ENCODE results near the gene SP140L.
"Not testable (repeated sequence)": the region's sequence is repeated elsewhere in the genome, so short reads cannot be mapped to it uniquely, and the experiment has no call there.

SP140L gene

DNA sequence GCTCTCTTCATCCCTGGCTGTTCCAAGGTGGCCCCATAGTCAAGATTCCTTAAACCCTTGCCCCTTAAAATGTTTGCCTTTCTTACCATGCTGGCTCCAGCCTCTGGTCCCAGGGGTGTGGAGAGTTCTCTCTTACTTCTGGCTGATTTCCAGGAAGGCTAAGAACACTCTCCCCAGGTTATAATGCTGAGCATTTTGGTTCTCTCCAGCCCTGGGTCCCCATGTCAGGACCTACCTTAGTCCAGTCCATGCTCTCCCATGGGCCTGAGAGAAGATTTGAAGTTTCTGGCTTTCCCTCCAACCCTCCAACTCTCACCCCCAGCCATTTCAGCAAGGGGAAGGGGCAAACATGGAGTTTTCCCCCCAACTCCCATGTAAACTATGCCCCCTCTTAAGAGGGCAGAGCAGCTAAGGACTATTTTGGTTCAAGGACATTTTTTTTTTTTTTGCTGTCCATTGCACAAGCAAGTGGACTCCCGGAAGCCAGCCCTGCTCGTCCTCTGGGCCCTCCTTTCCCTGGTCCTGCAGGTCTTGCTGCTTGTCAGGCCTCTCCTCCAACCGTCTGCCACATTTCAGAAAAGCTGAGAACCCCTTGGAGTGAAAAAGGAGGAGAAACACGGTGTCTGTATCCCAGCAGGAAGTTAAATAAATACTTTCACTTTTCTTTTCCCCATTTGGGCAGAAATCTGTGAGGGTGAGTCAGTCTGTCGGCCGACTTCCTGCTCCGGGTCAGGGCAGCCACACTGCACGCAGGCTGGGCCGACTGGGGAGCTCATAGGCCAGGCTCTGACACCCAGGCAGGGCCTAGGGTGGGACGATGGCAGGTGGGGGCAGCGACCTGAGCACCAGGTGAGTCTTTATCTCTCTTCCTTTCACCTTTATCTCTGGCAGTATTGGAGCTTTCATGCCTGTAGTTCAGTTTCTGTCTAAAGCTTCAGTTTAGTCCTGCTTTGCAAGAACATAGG is at the start of gene SP140L:
SP140L (plus strand) TSS at position 741 of the 965 bp plus-strand sequence; CDS start at position 818, 77 bp downstream.
- DNase-seq (ENCODE audit: low spot score): peak; percentile 87

GRCh38 chr2:230282936-230283335 is 44.1 kb upstream of the SP140L start:
- no peak for DNase-seq (ENCODE audit: low spot score)

DNA sequence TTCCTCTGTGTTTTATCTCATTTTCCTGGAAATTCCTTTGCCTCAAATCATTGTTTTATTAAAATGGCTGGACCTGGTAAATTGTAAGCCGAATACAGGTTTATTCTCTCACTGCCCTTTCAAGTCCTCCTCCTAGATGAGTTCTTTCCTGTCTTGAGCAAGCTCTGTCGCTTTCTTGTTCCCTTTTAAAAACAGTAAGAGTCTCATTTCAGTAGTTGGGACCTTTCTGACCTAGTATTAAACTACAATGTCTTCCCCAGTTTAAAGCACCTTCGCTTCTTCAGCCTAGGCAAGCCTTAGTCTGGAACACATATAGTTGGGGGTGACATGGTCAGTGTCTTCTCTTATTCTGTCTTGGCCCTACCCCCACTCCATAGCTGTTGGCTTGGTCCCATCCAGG is 40.9 kb upstream of the SP140L start:
- DNase-seq (ENCODE audit: low spot score): no peak

DNA sequence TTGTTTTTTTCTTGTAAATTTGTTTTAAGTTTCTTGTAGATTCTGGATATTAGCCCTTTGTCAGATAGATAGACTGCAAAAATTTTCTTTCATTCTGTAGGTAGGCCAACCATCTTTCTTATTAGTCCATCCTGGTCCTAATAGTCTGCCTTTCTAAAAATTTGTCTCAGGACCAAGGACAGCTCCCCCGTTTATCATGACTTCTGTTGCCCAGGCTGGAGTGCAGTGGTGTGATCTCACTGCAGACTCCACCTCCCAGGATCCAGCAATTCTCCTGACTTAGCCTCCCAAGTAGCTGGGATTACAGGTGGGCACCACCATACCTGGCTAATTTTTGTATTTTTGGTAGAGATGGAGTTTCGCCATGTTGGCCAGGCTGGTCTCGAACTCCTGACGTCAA is 37.7 kb upstream of the SP140L start:
- not testable (repeated sequence) for DNase-seq (ENCODE audit: low spot score)

DNA sequence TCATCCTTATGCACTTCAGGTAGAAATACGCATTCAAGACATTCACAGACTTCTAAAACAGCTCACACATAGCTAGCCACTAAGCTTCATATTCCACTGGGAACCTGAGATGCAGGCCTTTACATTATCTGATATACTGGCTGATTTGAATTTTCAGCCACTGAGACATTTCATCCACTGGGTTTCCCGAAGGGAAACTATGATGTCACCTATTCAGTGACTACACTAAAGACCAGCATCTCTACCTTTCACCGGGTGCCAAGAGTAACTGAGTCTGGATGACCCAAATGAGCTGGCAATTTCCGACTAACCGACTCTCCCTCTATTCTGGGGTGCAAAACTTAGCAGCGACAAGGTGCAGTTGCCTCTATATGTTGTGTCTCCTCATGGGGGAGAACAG is 31.8 kb upstream of the SP140L start:
- no peak for DNase-seq (ENCODE audit: low spot score)

DNA sequence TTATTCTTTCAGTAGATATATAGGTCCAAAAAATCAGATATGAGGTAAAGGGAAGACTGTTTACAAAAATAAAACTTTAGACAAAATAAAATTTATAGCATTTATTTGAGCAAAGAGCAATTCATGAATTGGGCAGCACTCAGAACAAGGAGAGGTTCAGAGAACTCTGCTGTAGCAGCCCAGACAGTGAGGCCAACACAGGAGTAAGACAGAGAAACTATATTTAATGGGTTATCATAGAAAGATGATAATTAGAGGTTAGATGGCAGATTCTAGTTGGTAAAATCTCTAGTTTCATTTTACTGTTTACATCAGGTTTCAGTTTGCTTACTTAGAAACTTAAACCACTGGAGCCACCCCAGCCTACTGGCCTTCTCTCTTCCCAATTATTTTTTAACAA is 30.1 kb upstream of the SP140L start:
- DNase-seq (ENCODE audit: low spot score): no peak

- DNase-seq (ENCODE audit: low spot score): no peak
Measured at GRCh38 chr2:230299618-230300017, 27.4 kb upstream of the SP140L start.

DNA sequence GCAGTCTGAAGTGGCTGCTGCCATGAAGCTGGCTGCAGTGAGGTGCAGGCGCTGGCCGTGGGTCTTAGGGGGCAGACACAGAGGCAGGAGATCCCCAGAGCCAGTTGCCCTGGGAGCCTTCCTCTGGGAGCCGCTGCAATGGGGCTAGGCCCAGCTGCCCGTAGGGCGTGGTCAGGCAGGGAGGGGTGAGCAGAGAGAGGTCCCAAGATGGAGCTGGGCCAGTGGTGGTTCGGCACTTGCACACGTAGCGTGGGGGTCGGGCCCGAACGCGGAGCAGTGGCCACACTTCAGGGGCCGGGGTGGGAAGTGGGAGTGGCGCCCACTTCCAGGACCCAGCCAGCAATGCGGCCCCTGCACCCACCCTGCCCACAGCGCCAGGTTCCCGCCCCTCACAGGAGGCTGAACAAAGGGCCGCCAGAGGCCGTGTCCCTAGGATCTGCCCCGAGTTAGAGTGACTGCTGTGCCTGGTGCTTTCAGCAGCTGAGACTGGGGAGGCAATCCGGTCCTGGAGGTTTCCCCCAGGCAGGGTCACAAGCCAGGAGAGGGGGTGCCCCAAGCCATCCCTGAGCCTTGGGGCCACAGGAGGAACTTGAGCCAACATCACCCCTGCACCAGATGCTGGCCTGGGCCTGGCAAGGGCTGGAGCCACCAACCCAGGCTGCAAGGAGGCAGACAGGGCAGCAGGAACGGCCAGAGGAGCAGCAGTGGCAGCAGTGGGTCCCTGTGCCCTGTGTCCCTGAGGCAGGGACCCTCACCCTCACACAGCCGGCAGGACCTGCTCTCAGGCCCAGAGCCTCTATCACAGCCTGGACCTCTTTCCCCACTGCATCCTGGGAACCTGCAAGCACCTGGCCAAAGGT is 21.3 kb upstream of the SP140L start:
- no peak for DNase-seq (ENCODE audit: low spot score)

DNA sequence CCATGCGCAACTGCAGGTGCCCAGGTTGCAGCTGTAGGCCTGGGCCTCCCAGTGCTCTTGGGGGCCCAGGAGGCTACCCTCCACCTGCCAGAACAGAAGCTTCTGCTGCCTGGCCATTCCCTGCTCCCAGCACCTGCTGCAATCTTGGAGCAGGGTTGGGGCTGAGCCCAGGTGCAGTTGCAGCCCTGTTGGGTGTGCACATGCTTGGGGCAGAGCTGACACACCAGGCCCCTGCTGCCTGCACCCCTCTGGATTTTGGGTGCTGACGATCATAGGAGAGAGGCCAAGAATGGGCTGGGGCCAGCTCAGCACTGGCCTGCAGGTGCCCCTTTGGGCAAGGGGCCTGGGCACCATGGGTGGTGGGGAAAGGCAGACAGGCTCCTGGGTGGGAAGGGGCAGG is 20.5 kb upstream of the SP140L start:
- DNase-seq (ENCODE audit: low spot score): no peak

GRCh38 chr2:230307485-230307884 is 19.5 kb upstream of the SP140L start:
- DNase-seq (ENCODE audit: low spot score): no peak

DNA sequence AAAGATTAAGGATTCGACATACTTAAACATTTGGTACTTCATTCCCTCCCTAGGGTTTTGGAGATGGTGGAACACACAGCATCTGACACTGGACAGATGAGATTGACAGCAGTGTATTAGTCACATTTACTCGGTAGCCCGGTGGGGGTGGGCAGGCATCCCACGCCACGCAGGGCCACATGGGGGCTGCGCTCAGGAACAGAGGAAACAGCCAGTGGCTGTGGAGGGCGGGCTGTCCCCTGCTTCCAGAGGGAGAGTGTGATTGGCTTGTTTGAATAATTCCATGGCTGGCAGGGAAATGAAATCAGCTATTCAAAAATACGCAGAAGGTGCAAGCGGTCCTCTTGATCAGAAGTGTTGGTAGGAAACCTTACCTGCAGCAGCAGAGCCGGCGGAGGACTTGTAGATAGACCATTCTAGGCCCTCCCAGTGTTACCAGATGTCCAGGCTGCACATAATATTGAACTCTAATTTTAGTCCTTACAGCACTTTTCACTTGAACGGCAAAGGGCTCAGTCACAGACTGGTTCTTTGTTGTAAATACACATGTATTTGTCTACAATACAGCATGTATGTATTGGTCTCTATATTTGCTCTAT is 18.5 kb upstream of the SP140L start:
- DNase-seq (ENCODE audit: low spot score): no peak

DNA sequence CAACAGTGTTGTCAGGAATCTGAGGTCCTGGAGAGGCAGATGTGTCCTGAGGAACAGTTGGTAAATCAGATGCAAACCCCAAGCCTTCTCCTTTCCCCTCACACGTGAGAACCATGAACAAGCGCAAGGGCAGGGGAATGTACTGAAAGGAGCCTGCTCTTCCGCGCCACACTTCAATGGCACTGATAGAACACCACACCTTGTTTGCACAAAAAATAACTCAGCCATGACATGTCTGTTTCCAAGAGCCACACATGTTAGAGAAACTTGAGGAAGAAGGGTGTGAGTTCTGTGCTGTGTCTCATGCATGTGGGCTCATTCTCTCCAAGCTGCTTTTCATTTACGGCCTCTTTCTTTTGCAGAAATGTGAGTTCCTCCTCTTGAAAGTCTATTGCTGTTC is 16.2 kb upstream of the SP140L start:
- not testable (repeated sequence) for DNase-seq (ENCODE audit: low spot score)

DNA sequence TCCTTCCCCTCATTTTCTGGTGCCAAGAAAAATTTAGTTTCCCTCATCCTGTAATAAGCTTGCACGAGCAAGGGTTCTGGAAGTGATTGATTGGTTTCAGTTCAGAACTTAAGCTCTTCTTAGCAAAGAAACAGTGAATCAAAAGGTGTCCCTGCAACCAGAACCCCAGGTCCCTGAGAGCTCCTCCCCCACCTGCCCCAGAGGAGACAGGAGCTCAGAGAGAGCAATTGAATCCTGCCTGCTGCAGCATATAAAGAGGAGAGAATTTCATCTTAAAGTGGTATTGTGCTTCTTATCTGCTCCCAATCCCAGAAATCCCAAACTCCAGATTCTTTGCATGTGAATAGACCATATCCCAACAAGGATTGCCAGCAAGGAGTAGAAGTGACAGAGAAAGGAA is 15.4 kb upstream of the SP140L start:
- not testable (repeated sequence) for DNase-seq (ENCODE audit: low spot score)

DNA sequence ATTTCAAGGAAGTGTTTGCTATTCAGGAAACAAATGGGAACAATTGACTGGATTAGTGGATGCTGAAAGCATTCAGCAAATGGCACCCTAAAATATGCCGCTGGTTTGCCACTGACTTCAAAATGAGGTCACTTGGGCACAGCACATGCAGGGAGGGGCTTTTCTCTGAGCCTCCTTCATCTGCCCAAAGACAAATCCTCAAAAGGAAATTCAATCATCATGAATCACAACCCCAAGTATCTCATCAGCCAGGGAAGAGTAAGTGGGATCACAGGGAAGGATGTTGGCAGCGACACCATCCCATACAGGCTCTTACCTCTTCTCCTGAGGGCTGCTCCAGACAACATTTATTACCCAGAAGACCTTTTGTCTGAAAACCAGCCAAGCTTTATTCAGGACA is 14.4 kb upstream of the SP140L start:
- no peak for DNase-seq (ENCODE audit: low spot score)

GRCh38 chr2:230317366-230317765 is 9.6 kb upstream of the SP140L start:
- no peak for DNase-seq (ENCODE audit: low spot score)

DNA sequence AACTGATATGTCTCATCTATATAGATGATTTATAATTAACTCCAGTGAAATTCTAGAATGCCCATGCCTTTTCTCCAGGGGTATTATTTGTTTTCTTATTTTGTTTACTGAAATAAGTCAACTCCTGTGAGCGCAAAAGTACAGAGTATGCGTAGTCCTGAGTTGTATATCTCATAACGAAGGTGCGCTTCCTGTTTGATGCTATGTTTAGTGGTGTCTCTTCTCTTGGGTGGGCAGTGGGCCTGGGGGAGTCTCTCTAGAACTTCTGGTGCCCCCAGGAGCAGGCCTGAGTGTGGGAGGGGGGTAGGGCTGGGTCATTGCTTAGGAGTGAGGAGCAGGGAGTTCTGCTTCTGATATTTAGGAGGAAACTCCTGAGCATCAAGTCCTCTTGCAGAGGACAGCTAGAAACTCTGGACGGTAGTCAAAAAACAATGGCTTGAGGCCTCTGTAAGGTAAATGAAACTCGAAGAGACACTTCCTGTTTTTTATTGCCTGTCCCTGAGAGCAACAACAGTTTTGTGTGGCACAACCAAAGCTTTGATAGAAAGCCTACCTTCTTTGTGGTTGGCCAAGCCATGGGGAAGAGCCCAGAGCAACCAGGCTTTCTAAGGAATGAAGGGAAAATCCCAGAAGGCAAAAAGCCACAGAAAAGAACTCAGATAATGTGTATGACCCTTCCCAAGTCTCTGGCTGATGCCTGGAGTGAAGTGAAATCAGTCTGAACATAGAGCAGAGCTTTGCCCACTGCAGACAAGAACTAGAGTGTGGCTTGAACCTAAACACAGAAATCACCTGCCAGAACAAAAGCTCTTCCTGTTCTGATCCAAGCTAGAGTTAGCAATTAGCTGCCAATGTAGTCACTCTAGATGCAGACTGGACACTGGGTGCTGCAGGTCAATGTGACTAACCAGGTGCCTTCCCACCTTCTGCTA is 8.5 kb upstream of the SP140L start:
- DNase-seq (ENCODE audit: low spot score): no peak

- DNase-seq (ENCODE audit: low spot score): no peak
Measured at GRCh38 chr2:230319211-230319862, 7.7 kb upstream of the SP140L start.

- no peak for DNase-seq (ENCODE audit: low spot score)
Measured at GRCh38 chr2:230321031-230321430, 6.0 kb upstream of the SP140L start.

- no peak for DNase-seq (ENCODE audit: low spot score)
Measured at GRCh38 chr2:230322561-230323384, 4.2 kb upstream of the SP140L start.

All from hepatic stellate cell (primary cell).